IPS-20b (cell line): Measurements from ENCODE around the gene NSUN5.

Experiments used
- H3K27ac ChIP-seq: one replicate; pipeline ENCODE4 v1.5.1; 2013; ENCODE audit warnings: low read length
- H3K27me3 ChIP-seq: 2 replicates; pipeline ENCODE4 v1.6.1; 2013; ENCODE audit warnings: mild to moderate bottlenecking, low read length, inconsistent platforms; ENCODE audit not compliant: insufficient read depth
- H3K36me3 ChIP-seq: 2 replicates; pipeline ENCODE4 v1.6.1; 2013; ENCODE audit warnings: low read depth, mild to moderate bottlenecking, inconsistent platforms, low read length, moderate library complexity; ENCODE audit not compliant: insufficient read depth
- H3K4me1 ChIP-seq: 2 replicates; pipeline ENCODE4 v1.6.1; 2013; ENCODE audit warnings: mild to moderate bottlenecking, control low read depth, inconsistent platforms, low read length, moderate library complexity; ENCODE audit not compliant: insufficient read depth
- H3K4me3 ChIP-seq: 2 replicates; pipeline ENCODE4 v1.5.1; 2013; ENCODE audit warnings: mild to moderate bottlenecking, low read length, inconsistent platforms
- H3K9ac ChIP-seq: 2 replicates; pipeline ENCODE4 v1.6.1; 2013; ENCODE audit warnings: low read depth, mild to moderate bottlenecking, inconsistent platforms, low read length, moderate library complexity
- H3K9me3 ChIP-seq: 2 replicates; pipeline ENCODE4 v1.6.1; 2013; ENCODE audit warnings: mild to moderate bottlenecking, low read depth, low read length, inconsistent platforms; ENCODE audit not compliant: insufficient read depth

Gene NSUN5

DNA sequence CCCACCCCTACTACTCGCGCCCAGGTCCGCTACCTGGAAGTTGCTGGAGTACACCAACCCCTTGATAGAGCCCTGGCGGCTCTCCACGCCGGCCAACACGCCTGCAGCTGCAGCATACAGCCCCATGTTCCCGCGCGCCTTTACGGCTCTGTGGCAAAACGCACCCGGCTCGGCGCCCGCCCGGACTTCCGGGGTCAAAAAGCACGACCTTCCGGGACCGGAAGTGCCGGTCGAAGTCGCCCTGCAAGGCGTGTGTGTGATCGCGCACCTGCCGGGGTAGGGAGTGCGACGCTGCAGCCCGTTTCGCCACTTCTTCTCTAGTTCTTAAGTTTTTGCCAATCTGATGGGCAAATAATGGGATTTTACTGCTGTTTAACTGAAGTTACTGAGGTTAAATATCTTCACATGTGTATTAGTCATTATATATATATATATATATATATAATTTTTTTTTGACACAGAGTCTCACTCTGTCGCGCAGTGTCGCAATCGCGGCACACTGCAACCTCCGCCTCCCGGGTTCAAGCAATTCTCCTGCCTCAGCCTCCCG is at the start of gene NSUN5:
TSS of gene NSUN5 (minus strand) at position 162 of the 550 bp plus-strand sequence. CDS start at position 126, 36 bp downstream.
- no peaks in the 10 kb centered on the region for H3K4me1 ChIP-seq
- H3K27ac ChIP-seq, result peak within 1 kb of the TSS; percentile 14
- no peaks in the 10 kb centered on the region for H3K9me3 ChIP-seq
- H3K36me3 ChIP-seq, result peaks cover 33% of the 10 kb centered on the region
- H3K4me3 ChIP-seq, result peak within 1 kb of the TSS; percentile 78
- H3K27me3 ChIP-seq, result peaks cover 8% of the 10 kb centered on the region; the same call in 1 of the 2 replicates
- peak within 1 kb of the TSS; percentile 87; the same call in 1 of the 2 replicates for H3K9ac ChIP-seq

DNA sequence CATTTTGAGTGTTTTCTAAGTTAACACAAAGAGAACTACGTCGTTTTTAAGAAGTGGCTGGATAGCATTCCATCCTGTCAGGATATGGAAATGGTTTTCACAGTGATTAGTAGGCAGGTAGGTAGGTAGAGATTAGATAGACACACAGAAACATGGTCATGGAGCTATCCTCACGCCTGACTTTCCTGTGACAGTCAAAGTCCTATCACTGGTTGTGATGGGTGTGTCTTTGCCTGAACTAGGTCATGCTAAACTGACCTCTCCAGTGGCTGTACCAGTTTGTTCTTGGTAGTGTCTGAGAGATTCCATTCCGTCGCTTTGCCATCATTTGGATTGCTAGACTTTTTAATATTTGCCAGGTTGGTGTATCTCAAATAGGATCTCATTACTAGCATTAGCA is 47.5 kb upstream of the NSUN5 start:
- Histone ChIP-seq H3K9me3 (no peaks in the 10 kb centered on the region), H3K27me3 (no peaks in the 10 kb centered on the region), H3K27ac (no peak overlapping the region), H3K36me3 (no peaks in the 10 kb centered on the region), H3K4me1 (peaks cover 7% of the 10 kb centered on the region), H3K4me3 (no peak overlapping the region), H3K9ac (no peak overlapping the region)

- no peak overlapping the region for H3K4me3 ChIP-seq
- H3K27me3 ChIP-seq, result no peaks in the 10 kb centered on the region
- H3K36me3 ChIP-seq, result no peaks in the 10 kb centered on the region
- H3K9me3 ChIP-seq, result no peaks in the 10 kb centered on the region
- H3K4me1 ChIP-seq, result peaks cover 7% of the 10 kb centered on the region
- no peak overlapping the region for H3K27ac ChIP-seq
- 0 out of 2 replicates have a peak overlapping the region, but pooled peaks have one; percentile 18 for H3K9ac ChIP-seq
Observed at GRCh38 chr7:73354821-73355220, 46.2 kb upstream of the NSUN5 start.

GRCh38 chr7:73354196-73354595 is 45.6 kb upstream of the NSUN5 start:
- Histone ChIP-seq H3K4me1 (peaks cover 7% of the 10 kb centered on the region), H3K9ac (no peak overlapping the region), H3K36me3 (no peaks in the 10 kb centered on the region)

DNA sequence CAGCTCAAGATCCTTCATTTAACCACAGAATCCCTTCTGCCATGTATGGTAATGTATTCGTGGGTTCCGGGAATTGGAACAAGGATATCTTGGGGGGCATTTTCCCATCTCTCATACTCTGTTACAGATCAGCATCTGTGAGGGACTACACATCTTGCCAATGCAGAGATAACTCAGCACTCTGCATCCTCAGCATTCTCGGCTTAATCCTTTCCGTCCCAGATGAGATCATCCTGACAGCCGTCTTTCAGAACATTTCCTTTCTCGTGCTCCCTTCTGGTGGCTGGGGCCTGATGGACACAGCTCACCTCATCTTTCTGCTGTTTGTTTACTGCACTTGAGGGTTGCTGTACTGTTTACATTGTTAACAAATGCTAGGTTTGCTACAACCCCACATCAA is 44.6 kb upstream of the NSUN5 start:
- Histone ChIP-seq H3K4me1 (peaks cover 7% of the 10 kb centered on the region), H3K27me3 (no peaks in the 10 kb centered on the region), H3K27ac (no peak overlapping the region), H3K36me3 (no peaks in the 10 kb centered on the region), H3K9ac (no peak overlapping the region), H3K4me3 (no peak overlapping the region), H3K9me3 (no peaks in the 10 kb centered on the region)

More at GRCh38 chr7:73354196-73354595, 45.6 kb upstream of the NSUN5 start:
- H3K9me3 ChIP-seq, result no peaks in the 10 kb centered on the region
- no peak overlapping the region for H3K4me3 ChIP-seq
- no peaks in the 10 kb centered on the region for H3K27me3 ChIP-seq
- no peak overlapping the region for H3K27ac ChIP-seq

GRCh38 chr7:73352784-73353183 is 44.2 kb upstream of the NSUN5 start:
- Histone ChIP-seq H3K27me3 (no peaks in the 10 kb centered on the region), H3K4me3 (no peak overlapping the region), H3K4me1 (peaks cover 7% of the 10 kb centered on the region), H3K9ac (no peak overlapping the region), H3K9me3 (no peaks in the 10 kb centered on the region), H3K27ac (no peak overlapping the region), H3K36me3 (no peaks in the 10 kb centered on the region)

- no peaks in the 10 kb centered on the region for H3K36me3 ChIP-seq
- H3K4me1 ChIP-seq, result peaks cover 7% of the 10 kb centered on the region
- H3K4me3 ChIP-seq, result no peak overlapping the region
- no peaks in the 10 kb centered on the region for H3K27me3 ChIP-seq
- no peak overlapping the region for H3K9ac ChIP-seq
- no peaks in the 10 kb centered on the region for H3K9me3 ChIP-seq
- no peak overlapping the region for H3K27ac ChIP-seq
Observed at GRCh38 chr7:73351447-73352167, 43.0 kb upstream of the NSUN5 start.

DNA sequence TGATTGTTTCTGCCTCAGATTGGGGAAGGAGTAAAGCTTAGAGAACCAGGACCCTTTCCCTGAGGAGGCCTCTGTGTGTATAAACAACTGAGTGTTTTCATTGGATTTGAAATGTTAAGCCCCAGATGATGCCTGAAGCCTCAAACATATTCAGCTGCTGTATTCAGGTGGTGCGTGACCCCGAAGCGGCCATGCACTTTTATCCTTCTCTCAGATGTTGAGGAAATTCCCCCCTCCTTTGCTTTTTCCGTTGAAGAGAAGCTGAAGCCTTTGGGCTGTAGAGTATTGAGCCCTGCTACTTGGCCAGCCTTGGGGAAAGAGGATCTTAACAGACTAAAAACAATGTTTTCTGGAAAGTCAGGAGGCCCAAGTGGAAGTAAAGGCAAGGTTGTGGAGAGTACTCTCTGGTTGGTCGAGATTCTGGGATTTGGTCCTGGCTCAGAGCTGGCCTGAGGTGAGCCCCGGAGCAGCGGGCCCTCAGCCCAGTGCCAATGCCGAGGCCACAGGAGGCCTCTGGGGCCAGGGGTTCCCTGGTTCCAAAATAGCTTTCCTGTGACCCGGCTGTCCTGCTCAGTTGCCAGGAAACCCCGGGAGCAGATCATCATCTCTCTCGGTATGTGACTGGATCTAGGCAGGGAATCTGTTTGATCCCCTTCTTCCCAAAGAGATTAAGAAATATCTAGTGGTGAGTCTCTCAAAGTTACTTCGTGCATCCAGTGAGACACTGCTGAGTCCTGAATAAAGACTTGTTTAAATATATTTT is 41.9 kb upstream of the NSUN5 start:
- no peaks in the 10 kb centered on the region for H3K27me3 ChIP-seq
- H3K4me1 ChIP-seq, result peaks cover 10% of the 10 kb centered on the region
- H3K27ac ChIP-seq, result no peak overlapping the region
- H3K9ac ChIP-seq, result no peak overlapping the region
- no peaks in the 10 kb centered on the region for H3K9me3 ChIP-seq
- H3K36me3 ChIP-seq, result no peaks in the 10 kb centered on the region
- no peak overlapping the region for H3K4me3 ChIP-seq

- Histone ChIP-seq H3K9me3 (no peaks in the 10 kb centered on the region), H3K27ac (no peak overlapping the region), H3K27me3 (no peaks in the 10 kb centered on the region), H3K9ac (no peak overlapping the region), H3K4me3 (no peak overlapping the region), H3K36me3 (no peaks in the 10 kb centered on the region), H3K4me1 (peaks cover 12% of the 10 kb centered on the region)
Observed at GRCh38 chr7:73349763-73350162, 41.1 kb upstream of the NSUN5 start.

GRCh38 chr7:73345951-73346350 is 37.3 kb upstream of the NSUN5 start:
- H3K4me1 ChIP-seq, result peaks cover 12% of the 10 kb centered on the region; the same call in 1 of the 2 replicates
- H3K36me3 ChIP-seq, result no peaks in the 10 kb centered on the region
- no peak overlapping the region for H3K4me3 ChIP-seq
- H3K27ac ChIP-seq, result no peak overlapping the region
- H3K9me3 ChIP-seq, result no peaks in the 10 kb centered on the region
- H3K27me3 ChIP-seq, result no peaks in the 10 kb centered on the region
- no peak overlapping the region for H3K9ac ChIP-seq

- Histone ChIP-seq H3K9ac (no peak overlapping the region), H3K27me3 (no peaks in the 10 kb centered on the region), H3K9me3 (no peaks in the 10 kb centered on the region), H3K36me3 (no peaks in the 10 kb centered on the region), H3K4me3 (no peak overlapping the region), H3K27ac (no peak overlapping the region), H3K4me1 (peaks cover 12% of the 10 kb centered on the region; the same call in 1 of the 2 replicates)
Observed at GRCh38 chr7:73345538-73345937, 36.9 kb upstream of the NSUN5 start.
